Chondrocyte (in vitro differentiated cells): ENCODE measurements around the gene YIF1A. TPM values are rescaled to one million over a fixed set of nuclear protein-coding genes. Genes with fewer than 3 reads are reported as not detected.
"Not testable (repeated sequence)": the region's sequence is repeated elsewhere in the genome, so short reads cannot be mapped to it uniquely, and the experiment has no call there.

ENCODE experiments used
- DNase-seq: peaks from one replicate; pipeline ENCODE4 v3.0.0; 2021; ENCODE audit warnings: mixed read lengths, low spot score
- H3K27ac Mint-ChIP-seq: one replicate; pipeline ENCODE4 v1.8.0; 2021; ENCODE audit warnings: mild to moderate bottlenecking, moderate library complexity, mixed read lengths; ENCODE audit not compliant: unreplicated experiment
- H3K27me3 Mint-ChIP-seq: 2 replicates; pipeline ENCODE4 v1.8.0; 2021; ENCODE audit warnings: low read depth, mixed read lengths
- H3K36me3 Mint-ChIP-seq: 2 replicates; pipeline ENCODE4 v1.8.0; 2021; ENCODE audit warnings: low read depth, mixed read lengths
- H3K4me1 Mint-ChIP-seq: 2 replicates; pipeline ENCODE4 v1.8.0; 2021; ENCODE audit warnings: low read depth, mild to moderate bottlenecking, mixed read lengths
- H3K4me3 Mint-ChIP-seq: one replicate; pipeline ENCODE4 v1.8.0; 2021; ENCODE audit warnings: mild to moderate bottlenecking, moderate library complexity, mixed read lengths; ENCODE audit not compliant: unreplicated experiment
- H3K9me3 Mint-ChIP-seq: 2 replicates; pipeline ENCODE4 v1.8.0; 2021; ENCODE audit warnings: low read depth, mixed read lengths
- CTCF ChIP-seq: fragments of 200-600 bp; sonication (generic); IDR thresholded peaks from 2 replicates; pipeline ENCODE4 v1.5.0; 2021; ENCODE audit warnings: antibody characterized with exemption, mild to moderate bottlenecking, moderate library complexity
- total RNA-seq: library from RNA; stranded (reverse); gene quantifications from 3 replicates; pipeline ENCODE4 v1.2.1, GENCODE V29; 2021

YIF1A gene
- total RNA-seq, 1 donor from 2014 or later: 193 TPM

DNA sequence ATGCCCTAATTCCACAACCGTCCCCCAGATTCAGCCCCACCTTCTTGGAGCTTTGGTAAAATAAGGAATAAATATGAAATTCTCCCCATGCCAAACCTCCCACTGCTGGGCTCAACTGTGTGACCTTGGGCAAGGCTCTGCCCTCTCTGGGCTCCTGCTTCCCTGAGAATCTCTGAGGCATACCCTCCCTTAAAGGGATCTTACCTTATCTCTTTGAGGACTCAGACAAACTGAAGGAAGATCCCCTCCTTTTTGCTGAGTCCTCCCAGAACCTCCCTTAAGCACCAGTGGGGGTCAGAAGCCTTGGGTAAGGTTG is 25.2 kb upstream of the YIF1A start:
- DNase-seq: no peak
- Mint-ChIP-seq H3K9me3 (no peaks in the 10 kb centered on the region), H3K36me3 (no peaks in the 10 kb centered on the region), H3K4me3 (peak overlapping the region; percentile 85), H3K27me3 (no peaks in the 10 kb centered on the region), H3K4me1 (peaks cover 56% of the 10 kb centered on the region), H3K27ac (peak overlapping the region; percentile 99)
- TF ChIP-seq CTCF: no peak

DNA sequence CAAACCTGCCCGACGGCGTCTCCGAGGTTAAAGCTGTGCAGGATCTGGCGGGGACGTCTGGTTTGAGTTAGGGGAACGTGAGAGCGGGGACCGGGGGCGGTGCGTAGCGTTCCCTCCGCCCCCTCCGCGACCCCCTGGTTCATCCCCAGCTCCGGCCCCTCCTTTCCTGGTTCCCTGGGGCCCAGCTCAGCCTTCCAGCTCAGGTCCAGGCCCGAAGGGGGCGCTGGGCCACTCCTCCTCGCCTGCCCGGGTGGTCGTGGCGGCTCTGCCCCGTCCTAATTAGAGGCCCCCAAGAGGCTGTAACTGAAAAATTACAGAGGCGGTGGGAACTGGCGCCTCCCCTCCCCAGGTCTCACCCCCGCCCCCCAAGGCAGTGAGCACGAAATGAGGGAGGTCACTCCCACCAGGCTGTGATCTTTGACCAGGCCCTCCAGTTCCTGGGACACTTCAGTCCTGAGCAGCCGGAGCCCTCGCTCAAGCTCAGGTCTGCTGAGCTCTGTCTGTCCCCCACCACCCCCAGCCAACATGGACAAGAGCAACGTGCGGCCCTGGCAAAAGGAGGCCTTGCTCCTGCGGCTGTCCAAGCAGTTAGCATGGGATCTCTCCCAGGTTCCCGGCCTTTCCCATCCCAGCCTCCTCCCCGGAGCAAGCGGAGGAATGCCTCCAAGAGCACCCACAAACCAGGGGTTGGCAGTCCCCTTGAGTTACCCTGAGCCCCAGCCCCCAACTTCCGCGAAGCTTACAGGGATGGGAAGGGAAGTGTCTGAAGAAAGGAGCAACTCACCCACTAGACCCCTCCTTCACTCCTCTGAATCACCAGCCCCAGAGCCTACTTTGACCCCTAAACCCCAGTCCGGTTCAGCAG is 24.6 kb upstream of the YIF1A start:
- Mint-ChIP-seq H3K9me3 (no peaks in the 10 kb centered on the region), H3K36me3 (no peaks in the 10 kb centered on the region), H3K27ac (peak overlapping the region; percentile 99), H3K4me1 (peaks cover 50% of the 10 kb centered on the region), H3K27me3 (no peaks in the 10 kb centered on the region), H3K4me3 (peak overlapping the region; percentile 85)
- DNase-seq: no peak
- TF ChIP-seq CTCF: peak; percentile 76

- H3K27me3 Mint-ChIP-seq: no peaks in the 10 kb centered on the region
- H3K4me1 Mint-ChIP-seq: peaks cover 42% of the 10 kb centered on the region
- H3K36me3 Mint-ChIP-seq: no peaks in the 10 kb centered on the region
- H3K9me3 Mint-ChIP-seq: no peaks in the 10 kb centered on the region
- DNase-seq: peak; percentile 99
- H3K27ac Mint-ChIP-seq: peak overlapping the region; percentile 99
- H3K4me3 Mint-ChIP-seq: peak overlapping the region; percentile 85
- TF ChIP-seq CTCF: no peak
Observed at GRCh38 chr11:66312549-66313320, 23.8 kb upstream of the YIF1A start.

DNA sequence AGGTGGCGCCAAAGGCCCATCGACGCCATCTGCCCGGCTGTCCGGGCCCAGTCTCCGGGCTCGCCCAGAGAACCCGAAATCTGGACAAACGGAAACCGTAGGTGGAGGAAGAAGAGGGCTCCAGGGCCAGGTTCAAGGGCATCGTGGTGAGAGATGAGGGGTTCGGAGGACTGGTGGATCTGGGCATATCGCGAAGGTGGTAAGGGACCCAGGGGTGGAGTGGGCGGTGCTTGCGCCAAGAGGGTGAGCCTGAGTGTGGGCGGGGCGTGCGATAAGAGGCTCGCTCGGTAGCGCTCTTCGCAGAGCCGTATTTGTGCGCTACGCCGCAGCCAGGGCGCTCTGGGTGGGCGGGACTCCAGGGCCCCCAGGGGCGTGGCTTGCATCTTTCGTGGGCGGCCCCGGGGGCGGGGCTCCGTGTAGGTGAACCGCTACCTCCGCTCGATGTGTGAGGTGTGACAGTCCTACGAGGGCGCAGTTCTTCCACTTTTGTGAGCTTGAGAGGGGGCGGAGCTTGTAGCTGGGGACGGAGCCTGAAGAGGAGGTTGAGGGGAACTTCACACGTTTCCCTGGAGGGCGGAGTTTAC is 23.1 kb upstream of the YIF1A start:
- peak overlapping the region; percentile 99 for H3K27ac Mint-ChIP-seq
- H3K27me3 Mint-ChIP-seq: no peaks in the 10 kb centered on the region
- H3K4me1 Mint-ChIP-seq: peaks cover 35% of the 10 kb centered on the region
- no peaks in the 10 kb centered on the region for H3K36me3 Mint-ChIP-seq
- DNase-seq: no peak
- H3K9me3 Mint-ChIP-seq: no peaks in the 10 kb centered on the region
- peak; percentile 98 for TF ChIP-seq CTCF
- H3K4me3 Mint-ChIP-seq: peak overlapping the region; percentile 85

DNA sequence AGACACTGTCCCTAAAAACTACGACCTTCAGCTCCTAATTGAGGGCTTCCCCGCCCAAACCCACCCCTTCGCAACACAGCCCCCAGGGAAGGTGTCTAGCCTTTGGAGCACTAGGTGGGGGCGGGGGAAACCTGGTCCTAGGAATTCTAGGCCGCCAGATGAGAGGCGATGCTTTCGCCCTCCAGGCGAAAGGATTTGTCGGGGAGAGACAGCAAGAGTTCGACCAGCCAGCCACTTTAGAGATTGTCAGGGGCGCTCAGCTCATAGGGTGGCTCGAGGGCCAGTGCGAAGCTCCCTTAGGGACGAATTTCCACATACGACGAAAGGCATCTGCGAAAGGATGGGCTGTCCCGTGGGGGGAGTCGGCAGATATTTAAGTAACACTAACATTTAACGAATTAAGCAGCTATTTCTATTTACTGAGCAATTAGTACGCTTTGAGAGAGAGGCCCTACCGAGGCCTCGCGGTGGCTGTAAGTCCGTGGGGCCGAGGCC is 22.6 kb upstream of the YIF1A start:
- Mint-ChIP-seq H3K9me3 (no peaks in the 10 kb centered on the region), H3K27ac (peak overlapping the region; percentile 99), H3K4me3 (peak overlapping the region; percentile 85), H3K27me3 (no peaks in the 10 kb centered on the region), H3K4me1 (peaks cover 34% of the 10 kb centered on the region), H3K36me3 (no peaks in the 10 kb centered on the region)
- no peak for TF ChIP-seq CTCF
- no peak for DNase-seq

- not testable (repeated sequence) for H3K27me3 Mint-ChIP-seq, H3K27ac Mint-ChIP-seq, DNase-seq, H3K4me3 Mint-ChIP-seq, H3K36me3 Mint-ChIP-seq, H3K9me3 Mint-ChIP-seq
- H3K4me1 Mint-ChIP-seq: peaks cover 30% of the 10 kb centered on the region
Observed at GRCh38 chr11:66310803-66311440, 22.0 kb upstream of the YIF1A start.
